Measurements from ENCODE around the gene IRF2BP2. TPM values are rescaled to one million over a fixed set of nuclear protein-coding genes. Genes with fewer than 3 reads are reported as not detected.

The IRF2BP2 gene
- total and polyA plus RNA-seq, 3 donors from 2014 or later = 82.0 to 100 (median 96.6) TPM

DNA sequence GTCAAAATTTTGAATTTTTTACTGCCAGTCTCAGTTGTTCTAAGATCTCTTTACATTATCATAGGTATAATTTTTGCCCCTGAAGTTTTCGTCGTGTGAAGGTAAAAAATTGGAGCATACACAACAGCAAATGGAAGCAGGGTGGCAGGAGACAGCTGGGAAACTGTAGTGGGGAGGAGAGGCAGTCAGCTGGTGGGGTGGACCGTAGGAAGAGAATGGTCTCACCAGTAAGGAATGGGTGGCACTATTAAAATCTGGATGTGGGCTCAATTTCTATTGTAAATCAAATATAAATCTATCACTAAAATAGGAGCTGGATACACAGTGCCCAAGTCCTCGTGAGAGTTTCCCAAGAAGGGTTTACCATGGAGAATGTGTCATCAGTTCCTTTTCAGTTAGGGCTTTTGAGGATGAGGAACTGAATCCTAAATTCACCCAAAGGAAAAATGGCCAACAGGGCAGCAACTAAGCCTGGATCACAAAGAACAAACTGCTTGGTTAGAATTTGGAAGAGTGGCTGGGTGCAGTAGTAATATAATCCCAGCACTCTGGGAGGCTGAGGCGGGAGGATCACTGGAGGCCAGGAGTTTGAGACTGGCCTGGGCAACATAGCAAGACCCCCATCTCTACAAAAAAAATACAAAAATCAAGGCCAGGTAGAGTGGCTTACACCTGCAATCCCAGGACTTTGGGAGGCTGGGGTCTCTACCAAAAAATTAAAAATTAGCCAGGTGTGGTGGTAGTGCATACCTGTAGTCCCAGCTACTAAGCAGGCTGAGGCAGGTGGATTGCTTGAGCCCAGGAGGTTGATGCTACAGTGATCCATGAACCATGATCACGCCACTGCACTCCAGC lies 10.5 kb upstream of the IRF2BP2 start:
- Histone ChIP-seq H3K9me3 (no peaks in the 10 kb centered on the region), H3K27ac (peak overlapping the region in 1 of 2 donors; percentile 44), H3K4me1 (peaks cover 8% of the 10 kb centered on the region), H3K4me3 (no peak overlapping the region), H3K36me3 (ENCODE audit: low read depth, missing control alignments) (no peaks in the 10 kb centered on the region), H3K27me3 (no peaks in the 10 kb centered on the region)
- 82 to 87% methylated on average over 6 of the region's 6 CpGs for WGBS, 2 donors
- TF ChIP-seq POLR2A (IDR thresholded peaks at IDR 0.05) = no peak
- TF ChIP-seq, protein P1, sequence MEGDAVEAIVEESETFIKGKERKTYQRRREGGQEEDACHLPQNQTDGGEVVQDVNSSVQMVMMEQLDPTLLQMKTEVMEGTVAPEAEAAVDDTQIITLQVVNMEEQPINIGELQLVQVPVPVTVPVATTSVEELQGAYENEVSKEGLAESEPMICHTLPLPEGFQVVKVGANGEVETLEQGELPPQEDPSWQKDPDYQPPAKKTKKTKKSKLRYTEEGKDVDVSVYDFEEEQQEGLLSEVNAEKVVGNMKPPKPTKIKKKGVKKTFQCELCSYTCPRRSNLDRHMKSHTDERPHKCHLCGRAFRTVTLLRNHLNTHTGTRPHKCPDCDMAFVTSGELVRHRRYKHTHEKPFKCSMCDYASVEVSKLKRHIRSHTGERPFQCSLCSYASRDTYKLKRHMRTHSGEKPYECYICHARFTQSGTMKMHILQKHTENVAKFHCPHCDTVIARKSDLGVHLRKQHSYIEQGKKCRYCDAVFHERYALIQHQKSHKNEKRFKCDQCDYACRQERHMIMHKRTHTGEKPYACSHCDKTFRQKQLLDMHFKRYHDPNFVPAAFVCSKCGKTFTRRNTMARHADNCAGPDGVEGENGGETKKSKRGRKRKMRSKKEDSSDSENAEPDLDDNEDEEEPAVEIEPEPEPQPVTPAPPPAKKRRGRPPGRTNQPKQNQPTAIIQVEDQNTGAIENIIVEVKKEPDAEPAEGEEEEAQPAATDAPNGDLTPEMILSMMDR (IDR thresholded peaks at IDR 0.05) = no peak
- intact Hi-C loops (cut with DNase I; ENCODE audit: low total_unique reads) = no loop called here
- no peak for DNase-seq

DNA sequence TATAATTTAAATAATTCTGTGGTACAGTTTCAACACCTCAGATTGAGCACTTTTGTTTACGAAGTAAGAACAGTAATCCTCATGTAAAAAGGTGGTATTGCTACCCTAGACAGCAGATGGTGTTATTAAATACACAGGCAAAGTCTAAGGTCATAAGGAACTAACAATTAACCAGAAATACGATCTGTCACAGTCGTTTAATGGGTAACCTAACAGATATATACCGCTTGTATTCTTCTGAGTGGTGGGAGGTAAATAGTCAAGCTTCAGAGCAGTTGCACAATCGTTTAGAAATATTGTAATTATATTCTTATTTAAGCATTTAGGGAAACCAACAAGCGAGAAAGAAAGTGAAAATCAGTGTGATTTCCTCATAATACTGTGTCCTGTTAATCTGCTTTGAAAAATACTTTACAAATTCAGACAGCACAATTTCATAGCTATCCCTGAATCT lies 9.8 kb upstream of the IRF2BP2 start:
- Histone ChIP-seq H3K9me3 (no peaks in the 10 kb centered on the region), H3K4me3 (no peak overlapping the region), H3K36me3 (ENCODE audit: low read depth, missing control alignments) (no peaks in the 10 kb centered on the region), H3K27me3 (no peaks in the 10 kb centered on the region), H3K4me1 (peaks cover 8% of the 10 kb centered on the region), H3K27ac (peak overlapping the region in 1 of 2 donors; percentile 44)
- DNase-seq = no peak
- TF ChIP-seq POLR2A (IDR thresholded peaks at IDR 0.05) = no peak
- 56 to 64% methylated on average over 6 of the region's 6 CpGs for WGBS, 2 donors
- intact Hi-C loops (cut with DNase I; ENCODE audit: low total_unique reads) = loop anchor here (10.0 kb wide), 1 partner anchor 355 kb away; no protein-coding TSS in a partner anchor

DNA sequence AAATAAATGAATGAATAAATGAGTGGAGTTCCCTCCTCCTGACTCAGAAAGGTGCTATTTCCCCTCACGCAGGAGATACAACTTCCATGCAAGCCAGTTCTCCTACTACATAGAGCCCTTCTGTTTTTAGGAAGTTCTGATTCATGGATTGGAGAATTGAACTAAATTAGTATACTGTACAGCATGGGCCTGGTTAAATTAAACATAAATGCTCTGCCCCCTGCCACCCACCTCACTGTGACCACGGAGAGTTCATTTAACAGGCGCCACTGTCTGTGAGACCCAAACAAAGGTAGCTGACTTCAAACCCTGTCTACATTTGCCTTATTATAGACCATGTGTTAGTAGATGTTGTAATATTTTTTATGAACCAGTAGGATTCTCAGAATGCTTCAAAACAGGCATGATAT lies 9.1 kb upstream of the IRF2BP2 start:
- intact Hi-C loops (cut with DNase I; ENCODE audit: low total_unique reads) = loop anchor here (10.0 kb wide), 1 partner anchor 356 kb away; no protein-coding TSS in a partner anchor
- no peaks in the 10 kb centered on the region for H3K27me3 ChIP-seq
- no peak for DNase-seq
- no peak overlapping the region for H3K4me3 ChIP-seq
- no peaks in the 10 kb centered on the region for H3K36me3 ChIP-seq (ENCODE audit: low read depth, missing control alignments)
- H3K27ac ChIP-seq = peak overlapping the region in 1 of 2 donors; percentile 66
- TF ChIP-seq, protein P1 (IDR thresholded peaks at IDR 0.05) = no peak
- no peak for TF ChIP-seq POLR2A (IDR thresholded peaks at IDR 0.05)
- no peaks in the 10 kb centered on the region for H3K9me3 ChIP-seq
- peaks cover 13% of the 10 kb centered on the region for H3K4me1 ChIP-seq
- 61 to 71% methylated on average over 3 of the region's 3 CpGs for WGBS, 2 donors

DNA sequence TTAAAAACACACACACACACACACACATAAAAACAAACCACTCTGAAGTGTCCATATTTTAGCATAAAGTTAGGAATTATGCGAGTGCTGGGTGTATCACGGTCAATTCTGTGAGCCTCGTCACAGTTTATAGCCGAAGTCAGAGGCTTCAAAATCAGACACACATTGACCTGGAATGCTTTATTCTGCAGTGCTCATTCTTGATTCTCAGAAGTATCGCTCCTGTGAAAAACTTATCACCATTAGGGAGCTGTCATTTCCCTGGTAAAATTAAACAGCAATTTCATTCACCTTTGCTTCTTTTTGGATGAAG lies 8.7 kb upstream of the IRF2BP2 start:
- TF ChIP-seq, protein P1 (IDR thresholded peaks at IDR 0.05) = no peak
- no peak for TF ChIP-seq POLR2A (IDR thresholded peaks at IDR 0.05)
- Histone ChIP-seq H3K27ac (peak overlapping the region in 1 of 2 donors; percentile 66), H3K36me3 (ENCODE audit: low read depth, missing control alignments) (no peaks in the 10 kb centered on the region), H3K9me3 (no peaks in the 10 kb centered on the region), H3K4me1 (peaks cover 17% of the 10 kb centered on the region), H3K4me3 (no peak overlapping the region), H3K27me3 (no peaks in the 10 kb centered on the region)
- intact Hi-C loops (cut with DNase I; ENCODE audit: low total_unique reads) = loop anchor here (10.0 kb wide), 1 partner anchor 356 kb away; no protein-coding TSS in a partner anchor
- DNase-seq = no peak
- 75 to 78% methylated on average over 5 of the region's 5 CpGs for WGBS, 2 donors

DNA sequence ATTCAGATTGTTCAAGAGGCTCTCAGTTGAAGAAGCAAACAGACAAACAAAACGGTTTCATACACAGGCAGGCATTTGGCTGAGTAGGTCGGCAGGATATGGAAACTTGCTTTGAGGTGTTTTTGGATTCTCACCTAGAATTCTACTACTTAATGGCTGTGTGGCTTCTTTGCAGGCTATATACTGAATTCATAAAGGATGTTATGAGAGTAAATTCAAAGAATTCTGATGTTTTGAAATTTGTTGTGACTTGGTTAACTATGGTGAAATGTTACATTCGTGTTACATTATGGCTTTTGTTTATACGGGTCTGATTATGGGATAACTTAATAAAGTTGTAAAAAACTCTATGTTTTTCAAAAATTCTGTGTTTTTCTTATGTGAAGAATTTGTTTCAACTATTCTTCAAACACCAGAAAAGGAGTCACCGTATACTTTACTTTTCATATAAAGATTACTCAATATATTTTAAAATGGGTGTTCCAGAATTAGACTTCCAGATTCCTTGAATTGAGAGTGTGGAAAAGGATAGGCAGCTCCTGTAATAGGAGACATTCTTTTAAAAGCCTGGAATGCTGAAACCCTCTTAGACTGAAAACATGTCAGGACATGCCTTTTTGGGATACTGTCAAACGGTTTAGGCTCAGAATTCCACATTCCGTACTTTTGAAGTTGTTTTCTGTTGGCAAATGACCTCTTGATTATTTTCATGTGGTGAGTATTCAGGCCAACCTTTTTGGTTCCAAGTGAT lies 8.2 kb upstream of the IRF2BP2 start:
- DNase-seq = no peak

More for the DNA sequence above, 8.2 kb upstream of the IRF2BP2 start:
- peaks cover 23% of the 10 kb centered on the region for H3K4me1 ChIP-seq
- intact Hi-C loops (cut with DNase I; ENCODE audit: low total_unique reads) = loop anchor here (10.0 kb wide), 1 partner anchor 357 kb away; no protein-coding TSS in a partner anchor
- WGBS, 2 donors = 65 to 68% methylated on average over 7 of the region's 7 CpGs
- H3K4me3 ChIP-seq = no peak overlapping the region
- H3K9me3 ChIP-seq = no peaks in the 10 kb centered on the region
- TF ChIP-seq POLR2A (IDR thresholded peaks at IDR 0.05) = no peak
- TF ChIP-seq, protein P1 (IDR thresholded peaks at IDR 0.05) = no peak
- peak overlapping the region in 1 of 2 donors; percentile 66 for H3K27ac ChIP-seq
- H3K36me3 ChIP-seq (ENCODE audit: low read depth, missing control alignments) = no peaks in the 10 kb centered on the region
- no peaks in the 10 kb centered on the region for H3K27me3 ChIP-seq

Data from testis (tissue), 3 donors.